NCI-H748 (cell line): ENCODE results near the gene IQCC.
A peak's percentile ranks its signal among the peaks of the same experiment; 100 is the strongest.

ENCODE experiments used
- DNase-seq: peaks from one replicate; lab custom pipeline; 2025; ENCODE audit not compliant: unreplicated experiment; lab: John Stamatoyannopoulos, UW

The IQCC gene

GRCh38 chr1:32221980-32222755, 16.7 kb downstream of the IQCC start, which contains the start of the genes EIF3I and TMEM234:
EIF3I (plus strand) TSS chr1:32222407; CDS start chr1:32222442, 35 bp downstream.
TMEM234 (minus strand) TSS chr1:32222353; CDS start chr1:32222322, 31 bp downstream.
- peak; percentile 93 for DNase-seq

- no peak for DNase-seq
Measured at GRCh38 chr1:32223683-32224082, 18.2 kb downstream of the IQCC start.

- no peak for DNase-seq
Measured at GRCh38 chr1:32224285-32224684, 18.8 kb downstream of the IQCC start.

GRCh38 chr1:32228771-32229170, 23.3 kb downstream of the IQCC start:
- no peak for DNase-seq

- DNase-seq, result no peak
Measured at GRCh38 chr1:32231843-32232432, 26.5 kb downstream of the IQCC start.

- no peak for DNase-seq
Measured at GRCh38 chr1:32232558-32233304, 27.3 kb downstream of the IQCC start.

GRCh38 chr1:32234792-32235191, 29.3 kb downstream of the IQCC start:
- DNase-seq, result no peak

- peak; percentile 51 for DNase-seq
Measured at GRCh38 chr1:32239337-32239736, 33.9 kb downstream of the IQCC start.

- DNase-seq, result peak; percentile 73
Measured at GRCh38 chr1:32239790-32240139, 34.3 kb downstream of the IQCC start.

- peak; percentile 94 for DNase-seq
Measured at GRCh38 chr1:32240140-32240951, 34.9 kb downstream of the IQCC start.

- DNase-seq, result peak; percentile 66
Measured at GRCh38 chr1:32241001-32241763, 35.7 kb downstream of the IQCC start.

- DNase-seq, result peak; percentile 2
Measured at GRCh38 chr1:32242341-32242851, 36.9 kb downstream of the IQCC start.

GRCh38 chr1:32246888-32247273, 41.4 kb downstream of the IQCC start, which contains the start of gene FAM167B:
FAM167B (plus strand) TSS chr1:32247222; CDS start chr1:32247422, 200 bp downstream.
- DNase-seq, result no peak

- no peak for DNase-seq
Measured at GRCh38 chr1:32247452-32247851, 42.0 kb downstream of the IQCC start.

GRCh38 chr1:32247983-32248889, 42.8 kb downstream of the IQCC start:
- peak; percentile 85 for DNase-seq

- no peak for DNase-seq
Measured at GRCh38 chr1:32249831-32250525, 44.5 kb downstream of the IQCC start.

GRCh38 chr1:32250893-32251716, 45.6 kb downstream of the IQCC start, which contains the start of gene LCK:
LCK (plus strand) TSS chr1:32251265; CDS start chr1:32274330, 23,065 bp downstream.
- DNase-seq, result no peak
